NCI-H128 (cell line): ENCODE results near the gene TRAPPC2.
"Not testable (repeated sequence)": the region's sequence is repeated elsewhere in the genome, so short reads cannot be mapped to it uniquely, and the experiment has no call there.

Experiments used
- DNase-seq: peaks from one replicate; lab custom pipeline; 2025; ENCODE audit not compliant: unreplicated experiment; lab: John Stamatoyannopoulos, UW

TRAPPC2 gene

DNA sequence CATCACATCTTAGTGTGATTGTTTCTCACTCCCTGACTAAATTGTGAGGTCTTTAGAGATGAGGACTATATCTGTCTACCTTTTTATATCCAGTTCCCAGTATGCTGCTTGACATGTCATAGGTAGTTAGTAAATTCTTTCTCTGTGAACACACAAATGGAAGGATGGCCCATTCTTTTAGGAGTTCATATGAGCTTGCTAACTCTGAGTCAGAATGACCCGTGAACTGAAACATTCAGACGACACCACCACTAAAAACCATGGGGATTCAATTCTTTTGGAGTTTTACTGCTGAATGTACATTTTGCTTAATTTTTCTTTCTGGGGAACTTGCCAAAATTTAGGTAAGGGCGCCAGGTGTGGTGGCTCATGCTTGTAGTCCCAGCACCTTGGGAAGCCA lies 14.1 kb upstream of the TRAPPC2 start:
- no peak for DNase-seq

GRCh38 chrX:13747836-13748235 lies 13.4 kb upstream of the TRAPPC2 start:
- no peak for DNase-seq

- DNase-seq: no peak
These were observed 8.2 kb upstream of the TRAPPC2 start for GRCh38 chrX:13742397-13743176.

GRCh38 chrX:13741695-13742094 lies 7.3 kb upstream of the TRAPPC2 start:
- no peak for DNase-seq

- DNase-seq: no peak
These were observed 914 bp downstream of the TRAPPC2 start for GRCh38 chrX:13733506-13733905.

DNA sequence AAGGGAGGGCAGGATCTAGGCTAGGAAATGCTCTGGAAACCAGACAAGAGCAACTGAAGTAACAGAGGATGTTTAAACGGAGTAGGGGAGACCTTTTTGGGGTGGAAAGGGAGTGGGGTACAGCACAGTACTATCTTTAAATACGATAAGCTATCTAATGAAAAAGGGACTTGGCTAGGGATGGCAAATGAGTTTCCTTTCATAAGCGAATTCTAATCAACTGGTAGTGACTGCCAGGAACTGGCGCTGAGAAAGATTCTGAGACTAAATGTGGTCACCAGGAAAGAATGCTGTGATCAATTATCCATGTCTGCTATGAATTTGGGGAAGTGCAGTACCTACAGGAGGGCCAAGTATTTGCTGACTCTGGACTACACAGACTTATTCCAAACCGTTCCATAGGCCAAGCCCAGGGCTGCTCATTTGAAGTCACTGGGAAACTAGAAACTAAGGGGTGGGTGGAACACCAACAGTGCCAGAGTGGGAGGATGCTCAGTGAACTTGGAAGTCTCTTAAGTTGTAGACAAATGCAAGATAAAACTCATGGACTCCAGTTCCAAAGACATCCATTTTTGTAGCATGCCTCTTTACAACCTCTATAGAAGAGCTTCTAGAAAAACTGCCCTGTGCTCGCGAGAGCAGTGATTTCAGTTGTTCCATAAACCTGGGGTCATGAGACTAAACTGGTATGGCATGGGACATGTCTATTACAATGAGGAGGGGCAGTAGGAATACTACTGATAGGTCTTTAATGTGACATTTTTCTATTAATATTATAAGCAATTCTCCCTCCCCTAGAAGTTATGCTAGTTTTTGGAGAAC lies 2.0 kb downstream of the TRAPPC2 start:
- DNase-seq: no peak

GRCh38 chrX:13730523-13730922 lies 3.9 kb downstream of the TRAPPC2 start:
- DNase-seq: not testable (repeated sequence)

DNA sequence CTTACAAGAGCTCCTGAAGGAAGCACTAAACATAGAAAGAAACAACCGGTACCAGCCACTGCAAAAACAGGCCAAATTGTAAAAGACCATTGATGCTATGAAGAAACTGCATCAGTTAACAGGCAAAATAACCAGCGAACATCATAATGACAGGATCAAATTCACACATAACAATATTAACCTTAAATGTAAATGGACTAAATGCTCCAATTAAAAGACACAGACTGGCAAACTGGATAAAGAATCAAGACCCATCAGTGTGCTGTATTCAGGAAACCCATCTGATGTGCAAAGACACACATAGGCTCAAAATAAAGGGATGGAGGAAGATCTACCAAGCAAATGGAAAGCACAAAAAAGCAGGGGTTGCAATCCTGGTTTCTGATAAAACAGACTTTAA lies 7.8 kb downstream of the TRAPPC2 start:
- not testable (repeated sequence) for DNase-seq

GRCh38 chrX:13724878-13725277 lies 9.5 kb downstream of the TRAPPC2 start:
- DNase-seq: not testable (repeated sequence)

- DNase-seq: no peak
These were observed 12.5 kb downstream of the TRAPPC2 start for GRCh38 chrX:13721819-13722519.

GRCh38 chrX:13721371-13721770 lies 13.0 kb downstream of the TRAPPC2 start:
- no peak for DNase-seq

GRCh38 chrX:13719192-13719856 lies 15.1 kb downstream of the TRAPPC2 start:
- DNase-seq: no peak

GRCh38 chrX:13717700-13718472 lies 16.5 kb downstream of the TRAPPC2 start:
- DNase-seq: no peak

DNA sequence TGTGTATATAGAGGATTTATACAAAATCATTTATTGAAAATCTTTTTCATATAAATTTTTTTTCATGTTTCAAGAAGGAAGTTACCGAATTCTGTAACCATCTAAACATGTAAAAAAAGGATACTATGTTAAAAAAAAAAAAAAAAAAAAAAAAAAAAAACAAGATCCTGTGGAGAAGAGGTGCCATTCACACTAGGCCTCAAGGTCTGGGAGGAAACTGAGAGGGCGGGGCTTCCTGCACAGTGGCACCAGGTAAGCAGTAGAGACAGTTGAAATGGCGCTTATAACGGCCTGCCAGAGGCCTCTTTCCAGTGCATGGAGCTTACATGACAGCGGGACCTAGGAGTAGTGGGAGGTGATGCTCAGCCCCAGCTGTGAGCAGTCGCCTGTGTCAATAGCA lies 17.5 kb downstream of the TRAPPC2 start:
- DNase-seq: no peak

DNA sequence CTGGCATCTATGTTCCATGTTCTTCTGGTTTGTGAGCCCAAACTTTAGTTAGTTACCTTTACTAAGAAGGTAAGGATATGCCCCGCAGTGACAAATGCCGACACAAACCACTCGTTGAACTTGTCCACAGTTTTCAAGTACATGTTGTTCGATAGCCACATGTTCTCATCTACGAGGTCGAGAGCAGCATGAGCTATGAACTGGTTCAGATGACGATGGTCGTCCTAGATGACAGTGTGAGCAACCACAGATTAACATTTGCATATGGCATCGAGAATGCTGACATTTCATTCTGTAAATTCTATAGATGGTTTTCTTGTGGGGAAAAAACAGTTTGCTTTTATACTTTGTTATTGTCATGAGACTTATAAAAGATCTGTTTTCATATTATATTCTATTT lies 18.0 kb downstream of the TRAPPC2 start:
- no peak for DNase-seq

GRCh38 chrX:13711141-13711540 lies 23.3 kb downstream of the TRAPPC2 start:
- no peak for DNase-seq

GRCh38 chrX:13703589-13703988 lies 30.8 kb downstream of the TRAPPC2 start:
- no peak for DNase-seq

GRCh38 chrX:13703135-13703534 lies 31.3 kb downstream of the TRAPPC2 start:
- DNase-seq: no peak

DNA sequence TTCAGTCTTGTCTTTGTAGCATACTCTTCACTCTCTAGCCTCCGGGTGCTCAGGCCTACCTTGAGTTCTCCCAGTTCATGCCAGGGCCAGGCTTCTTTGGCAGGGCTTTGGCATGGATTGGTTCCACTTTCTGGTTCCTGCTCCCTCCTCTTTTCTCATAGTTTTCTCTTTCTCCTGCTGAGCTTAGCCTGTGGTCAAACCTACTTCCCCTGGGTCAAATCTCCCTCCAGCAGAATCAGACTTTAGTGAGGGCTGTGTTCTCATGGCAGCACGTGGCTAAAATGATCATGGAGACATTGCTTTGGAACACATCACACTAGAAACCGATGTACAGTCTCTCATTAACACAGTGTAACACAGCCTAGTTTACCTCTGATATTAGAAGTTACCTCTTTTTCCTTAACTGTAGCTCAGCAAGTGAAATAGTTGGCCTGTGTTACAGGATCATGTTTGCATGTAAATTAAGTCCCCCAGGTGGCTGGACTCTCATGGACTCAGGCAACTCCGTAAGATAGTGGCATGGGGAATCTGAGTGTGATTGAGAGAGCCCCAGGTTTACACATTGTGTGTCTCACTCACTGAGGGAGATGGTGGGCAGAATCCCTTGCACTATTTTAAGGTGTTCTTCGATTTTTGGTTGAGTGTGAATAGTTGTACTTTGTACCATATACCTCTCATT lies 32.2 kb downstream of the TRAPPC2 start:
- DNase-seq: no peak

- DNase-seq: no peak
These were observed 34.0 kb downstream of the TRAPPC2 start for GRCh38 chrX:13700380-13700779.
